ENCODE measurements around the gene BBS2. TPM values are rescaled to one million over a fixed set of nuclear protein-coding genes. Genes with fewer than 3 reads are reported as not detected.
A peak's percentile ranks its signal among the peaks of the same experiment; 100 is the strongest.

The BBS2 gene
- total and polyA plus RNA-seq, 2 of the 4 experiments (the other 2 are of a cell fraction): 18.6 to 32.3 TPM

DNA sequence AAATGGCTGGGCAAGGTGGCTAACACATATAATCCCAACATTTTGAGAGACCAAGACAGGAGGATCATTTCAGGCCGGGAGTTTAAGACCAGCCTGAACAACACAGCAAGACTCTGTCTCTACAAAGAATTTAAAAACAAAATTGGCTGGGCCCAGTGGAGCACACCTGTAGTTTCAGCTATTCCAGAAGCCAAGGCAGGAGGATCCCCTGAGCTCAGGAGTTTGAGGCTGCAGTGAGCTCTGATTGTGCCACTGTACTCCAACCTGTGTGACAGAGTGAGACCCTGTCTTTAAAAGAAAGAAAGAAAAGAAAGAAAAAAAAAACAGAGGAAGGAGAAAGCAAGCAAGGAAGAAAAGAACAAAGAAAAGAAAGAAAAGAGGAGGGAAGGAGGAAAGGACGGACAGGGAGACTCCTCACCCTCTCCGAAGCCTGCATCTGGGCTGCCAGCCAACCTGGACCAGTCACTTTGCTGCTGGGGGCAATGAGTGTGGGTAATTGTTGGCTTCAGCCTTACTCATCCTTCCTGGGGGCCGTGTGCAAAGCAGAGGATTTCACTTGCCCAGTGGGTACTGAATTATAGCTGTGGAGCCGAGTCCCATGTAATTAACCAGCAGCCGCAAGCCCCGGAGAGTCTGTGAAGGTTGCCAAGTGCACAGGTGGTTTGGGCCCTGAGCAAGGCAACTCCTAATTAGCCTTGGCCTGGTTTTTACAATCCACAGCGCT is 38.4 kb upstream of the BBS2 start:
- no peak overlapping the region for H4K91ac ChIP-seq (ENCODE audit: insufficient read depth, low read depth, low read length)
- no peak overlapping the region for H4K8ac ChIP-seq (ENCODE audit: low read depth in 2 of 2, low read length in 2 of 2)
- no peak overlapping the region for H3K4ac ChIP-seq (ENCODE audit: low read depth, low read length)
- no peak overlapping the region for H2AK5ac ChIP-seq (ENCODE audit: low read depth, low read length)
- H3K4me2 ChIP-seq (ENCODE audit: low read depth, low read length): no peak overlapping the region
- no peak overlapping the region for H2BK5ac ChIP-seq (ENCODE audit: low read depth, low read length, poor library complexity, severe bottlenecking)
- H2BK15ac ChIP-seq (ENCODE audit: low read depth, low read length): no peak overlapping the region
- no peaks in the 10 kb centered on the region for H3K4me1 ChIP-seq (ENCODE audit: control insufficient read depth, insufficient read depth, low read length)
- dilution Hi-C loops (cut with HindIII; ENCODE audit: low sequenced_read_pairs, unreplicated experiment) (no loop called here), intact Hi-C loops (cut with micrococcal nuclease) (no loop called here), in situ Hi-C loops (cut with MboI; ENCODE audit: low sequenced_read_pairs) (no loop called here)
- no peaks in the 10 kb centered on the region for H3K36me3 ChIP-seq (ENCODE audit: control insufficient read depth, insufficient read depth, low read length)
- ChIA-PET POLR2A (ENCODE audit: unreplicated experiment) (no interaction called here), CTCF (no interaction called here)
- no peaks in the 10 kb centered on the region for H3K9me3 ChIP-seq (ENCODE audit: control insufficient read depth, insufficient read depth, low read length)
- 0 out of 2 replicates have a peak, but pooled peaks cover 1% of the 10 kb centered on the region for H3K9me1 ChIP-seq (ENCODE audit: insufficient read depth, low read length)
- H3K4me3 ChIP-seq (ENCODE audit: insufficient read depth, low read depth, low read length): no peak overlapping the region
- H3K18ac ChIP-seq (ENCODE audit: low read depth, low read length): no peak overlapping the region
- H4K5ac ChIP-seq (ENCODE audit: low read depth, low read length): no peak overlapping the region
- DNase-seq (peak; percentile 75), ATAC-seq (ENCODE audit: low read depth) (peak; percentile 72)
- TF ChIP-seq RFX5 (IDR thresholded peaks at IDR 0.05; ENCODE audit: low read depth, low read length) (no peak), MAZ (IDR thresholded peaks at IDR 0.05; ENCODE audit: borderline replicate concordance, low read depth, low read length) (peak; percentile 71), MXI1 (IDR thresholded peaks at IDR 0.05; ENCODE audit: borderline replicate concordance, low read depth, low read length) (no peak), CTCF (conservative IDR thresholded peaks at IDR 0.05; ENCODE audit: low read depth, low read length) (no peak)
- WGBS, 2 experiments (ENCODE audit: extremely low coverage in 2 of 2, insufficient read length in 1 of 2): 83% methylated on average over 2 of the region's 8 CpGs; no CpG with 5 or more reads in 1 of the 2 experiments
- no peak overlapping the region for H3K27ac ChIP-seq (ENCODE audit: insufficient read depth, low read length)
- no peak overlapping the region for H2BK120ac ChIP-seq (ENCODE audit: low read depth, low read length)
- peak overlapping the region; percentile 72 for H2AFZ ChIP-seq (replicated peaks; ENCODE audit: low read length, poor library complexity)
- no TSS peak for BruUV-seq (replicated peaks)
- H3K27me3 ChIP-seq (ENCODE audit: control insufficient read depth, insufficient read depth, low read length): peaks cover 30% of the 10 kb centered on the region
- no peak overlapping the region for H3K9ac ChIP-seq (ENCODE audit: low read depth, low read length)
- no peak overlapping the region for H3K14ac ChIP-seq (replicated peaks; ENCODE audit: low read depth, low read length)
- no peak overlapping the region for H3K23ac ChIP-seq (ENCODE audit: low read depth, low read length)
- no peak overlapping the region for H2AK9ac ChIP-seq (replicated peaks; ENCODE audit: low read depth, low read length, poor library complexity)
- no peak overlapping the region for H3K56ac ChIP-seq (ENCODE audit: extremely low read depth, insufficient read depth, low read length)
- no peak overlapping the region for H2BK20ac ChIP-seq (ENCODE audit: low read depth, low read length)
- H4K20me1 ChIP-seq (ENCODE audit: insufficient read depth, low read length): no peaks in the 10 kb centered on the region
- no peaks in the 10 kb centered on the region for H3K79me1 ChIP-seq (ENCODE audit: low read depth in 1 of 2, low read length in 2 of 2)
